ENCODE results near the gene UBE2L5. TPM values are rescaled to one million over a fixed set of nuclear protein-coding genes. Genes with fewer than 3 reads are reported as not detected.

Gene UBE2L5
- total RNA-seq, 1 donor from 2014 or later = not detected

DNA sequence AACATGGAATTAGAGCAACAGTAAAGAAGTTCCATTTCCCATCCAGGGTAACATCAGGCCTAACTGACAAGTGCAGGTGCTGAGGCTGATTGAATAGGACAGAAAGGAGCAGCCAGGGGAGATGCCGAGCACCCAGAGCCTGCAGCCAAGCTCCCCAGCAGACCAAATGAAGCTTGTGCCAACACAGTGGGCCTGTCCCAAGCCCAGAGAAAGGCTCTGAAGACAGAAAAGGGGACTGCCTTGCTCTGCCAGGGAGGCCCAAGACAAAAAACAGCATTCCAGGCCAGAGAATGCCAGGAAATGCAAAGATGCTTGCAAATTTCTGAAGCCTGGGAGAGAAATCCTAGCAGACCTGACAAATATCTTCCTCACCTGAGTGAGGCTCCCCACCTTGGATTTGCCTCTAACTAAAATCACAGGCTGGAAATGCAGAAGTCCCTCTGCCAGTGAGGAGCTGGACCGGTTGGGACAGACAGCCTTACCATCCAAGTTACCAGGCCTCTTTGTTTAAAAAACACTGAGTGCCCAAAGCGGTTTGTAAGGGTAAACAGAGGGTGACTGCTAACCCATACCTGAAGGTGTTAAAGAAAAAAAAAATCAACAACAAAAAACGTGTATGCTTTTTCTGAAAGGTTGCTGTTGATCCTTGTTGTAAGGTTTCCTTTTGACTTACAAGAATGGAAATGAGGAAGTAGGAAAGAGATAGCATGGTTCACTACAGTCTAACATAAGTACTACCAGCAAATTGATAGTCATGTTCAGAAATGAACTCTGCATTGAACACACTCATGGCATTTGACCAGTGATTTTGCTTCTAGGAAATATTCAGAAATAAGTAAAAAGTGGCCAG, 55.3 kb downstream of the UBE2L5 start:
- Mint-ChIP-seq H3K9me3 (no peaks in the 10 kb centered on the region), H3K27me3 (peaks cover 4% of the 10 kb centered on the region), H3K27ac (no peak overlapping the region), H3K4me3 (no peak overlapping the region), H3K36me3 (no peaks in the 10 kb centered on the region), H3K4me1 (ENCODE audit: unreplicated experiment) (peaks cover 10% of the 10 kb centered on the region)
- DNase-seq (ENCODE audit: extremely low spot score, unreplicated experiment) = no peak
- TF ChIP-seq, protein P1, sequence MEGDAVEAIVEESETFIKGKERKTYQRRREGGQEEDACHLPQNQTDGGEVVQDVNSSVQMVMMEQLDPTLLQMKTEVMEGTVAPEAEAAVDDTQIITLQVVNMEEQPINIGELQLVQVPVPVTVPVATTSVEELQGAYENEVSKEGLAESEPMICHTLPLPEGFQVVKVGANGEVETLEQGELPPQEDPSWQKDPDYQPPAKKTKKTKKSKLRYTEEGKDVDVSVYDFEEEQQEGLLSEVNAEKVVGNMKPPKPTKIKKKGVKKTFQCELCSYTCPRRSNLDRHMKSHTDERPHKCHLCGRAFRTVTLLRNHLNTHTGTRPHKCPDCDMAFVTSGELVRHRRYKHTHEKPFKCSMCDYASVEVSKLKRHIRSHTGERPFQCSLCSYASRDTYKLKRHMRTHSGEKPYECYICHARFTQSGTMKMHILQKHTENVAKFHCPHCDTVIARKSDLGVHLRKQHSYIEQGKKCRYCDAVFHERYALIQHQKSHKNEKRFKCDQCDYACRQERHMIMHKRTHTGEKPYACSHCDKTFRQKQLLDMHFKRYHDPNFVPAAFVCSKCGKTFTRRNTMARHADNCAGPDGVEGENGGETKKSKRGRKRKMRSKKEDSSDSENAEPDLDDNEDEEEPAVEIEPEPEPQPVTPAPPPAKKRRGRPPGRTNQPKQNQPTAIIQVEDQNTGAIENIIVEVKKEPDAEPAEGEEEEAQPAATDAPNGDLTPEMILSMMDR (conservative IDR thresholded peaks at IDR 0.05) = no peak

Other genes with a start within 250 kb of the UBE2L5 start
- gene KATNAL1, start 114.9 kb upstream of the UBE2L5 start, total RNA-seq (ENCODE audit: low replicate concordance) = 9.3 and 20.2 TPM in 2 replicates
- gene HMGB1, start 43.4 kb downstream of the UBE2L5 start, total RNA-seq (ENCODE audit: low replicate concordance) = 312 and 576 TPM in 2 replicates
- 13.8 and 19.7 TPM in 2 replicates for gene USPL1, start 195.4 kb downstream of the UBE2L5 start, total RNA-seq (ENCODE audit: low replicate concordance)